SK-N-SH treated with all-trans-retinoic acid at 6 μM for 48 hours (cell line): Measurements from ENCODE around the gene KLHL33.

Source experiments
- ATAC-seq: fragments of 200-7000 bp; cut with Tn5 transposase; 3 replicates; pipeline ENCODE4 v1.9.1; 2020; ENCODE audit warnings: mild to moderate bottlenecking, moderate library complexity
- ARNTL ChIP-seq: fragments of 450-650 bp; formaldehyde crosslinking; IDR thresholded peaks from 2 replicates; pipeline ENCODE4 v1.5.0; 2020; ENCODE audit warnings: low read depth, mild to moderate bottlenecking, moderate library complexity, borderline replicate concordance
- BACH2 ChIP-seq: fragments of 250-450 bp; sonication (Bioruptor Pico); IDR thresholded peaks from 2 replicates; pipeline ENCODE4 v1.9.0; 2021; ENCODE audit warnings: mild to moderate bottlenecking, borderline replicate concordance
- CREB5 ChIP-seq: fragments of 250-450 bp; sonication (Bioruptor Pico); IDR thresholded peaks from 2 replicates; pipeline ENCODE4 v1.5.1; 2020; ENCODE audit warnings: low read depth, mild to moderate bottlenecking, moderate library complexity
- CSDC2 ChIP-seq: fragments of 250-450 bp; sonication (Bioruptor Pico); IDR thresholded peaks from 2 replicates; pipeline ENCODE4 v1.5.0; 2020; ENCODE audit warnings: mild to moderate bottlenecking, moderate library complexity
- CSRNP3 ChIP-seq: fragments of 250-450 bp; sonication (Bioruptor Pico); IDR thresholded peaks from 2 replicates; pipeline ENCODE4 v1.5.1; 2021; ENCODE audit warnings: mild to moderate bottlenecking, moderate library complexity
- ESRRG ChIP-seq: fragments of 250-450 bp; sonication (Bioruptor Pico); IDR thresholded peaks from 2 replicates; pipeline ENCODE4 v1.6.1; 2021; ENCODE audit warnings: mild to moderate bottlenecking
- GLIS3 ChIP-seq: fragments of 250-450 bp; sonication (Bioruptor Pico); IDR thresholded peaks from 2 replicates; pipeline ENCODE4 v1.5.0; 2020; ENCODE audit warnings: mild to moderate bottlenecking, moderate library complexity
- ISL1 ChIP-seq: fragments of 250-450 bp; sonication (Bioruptor Pico); IDR thresholded peaks from 2 replicates; pipeline ENCODE4 v2.1.2; 2022; ENCODE audit warnings: mild to moderate bottlenecking, moderate library complexity
- OSR1 ChIP-seq: fragments of 250-450 bp; sonication (Bioruptor Pico); IDR thresholded peaks from 2 replicates; pipeline ENCODE4 v1.8.0; 2022; ENCODE audit warnings: moderate library complexity, mild to moderate bottlenecking, inconsistent platforms
- PATZ1 ChIP-seq: fragments of 250-450 bp; sonication (Bioruptor Pico); IDR thresholded peaks from 2 replicates; pipeline ENCODE4 v1.8.0; 2020; ENCODE audit warnings: mild to moderate bottlenecking, moderate library complexity, borderline replicate concordance
- POU6F1 ChIP-seq: fragments of 250-450 bp; sonication (Bioruptor Pico); IDR thresholded peaks from 2 replicates; pipeline ENCODE4 v1.8.0; 2021; ENCODE audit warnings: low read depth, mild to moderate bottlenecking, moderate library complexity, borderline replicate concordance
- PPARA ChIP-seq: fragments of 250-450 bp; sonication (Bioruptor Pico); IDR thresholded peaks from 2 replicates; pipeline ENCODE4 v1.5.0; 2020; ENCODE audit warnings: mild to moderate bottlenecking, borderline replicate concordance
- RARB ChIP-seq: fragments of 250-450 bp; sonication (Bioruptor Pico); IDR thresholded peaks from 2 replicates; pipeline ENCODE4 v1.8.0; 2021; ENCODE audit warnings: mild to moderate bottlenecking, moderate library complexity
- SNAI2 ChIP-seq: fragments of 250-450 bp; sonication (Bioruptor Pico); IDR thresholded peaks from 2 replicates; pipeline ENCODE4 v1.5.0; 2020; ENCODE audit warnings: mild to moderate bottlenecking, moderate library complexity
- TCF4 ChIP-seq: fragments of 250-450 bp; sonication (Bioruptor Pico); IDR thresholded peaks from 2 replicates; pipeline ENCODE4 v1.8.0; 2021; ENCODE audit warnings: mild to moderate bottlenecking, moderate library complexity, borderline replicate concordance
- TOX ChIP-seq: fragments of 250-450 bp; sonication (Bioruptor Pico); IDR thresholded peaks from 2 replicates; pipeline ENCODE4 v1.8.0; 2021; ENCODE audit warnings: mild to moderate bottlenecking, moderate library complexity, borderline replicate concordance
- ZC3H10 ChIP-seq: fragments of 250-450 bp; sonication (Bioruptor Pico); IDR thresholded peaks from 2 replicates; pipeline ENCODE4 v1.5.1; 2021; ENCODE audit warnings: mild to moderate bottlenecking, moderate library complexity
- ZFP3 ChIP-seq: fragments of 250-450 bp; sonication (Bioruptor Pico); IDR thresholded peaks from 2 replicates; pipeline ENCODE4 v1.5.0; 2020; ENCODE audit warnings: mild to moderate bottlenecking, moderate library complexity
- ZFP30 ChIP-seq: fragments of 450-650 bp; formaldehyde crosslinking; IDR thresholded peaks from 2 replicates; pipeline ENCODE4 v1.5.0; 2022; ENCODE audit warnings: mild to moderate bottlenecking, moderate library complexity
- ZNF565 ChIP-seq: fragments of 450-650 bp; formaldehyde crosslinking; conservative IDR thresholded peaks from 2 replicates; pipeline ENCODE4 v1.5.0; 2020; ENCODE audit warnings: low read depth, mild to moderate bottlenecking, moderate library complexity
- ZNF70 ChIP-seq: fragments of 450-650 bp; formaldehyde crosslinking; IDR thresholded peaks from 2 replicates; pipeline ENCODE4 v1.5.0; 2020; ENCODE audit warnings: mild to moderate bottlenecking, moderate library complexity
- ZNF8 ChIP-seq: fragments of 450-650 bp; formaldehyde crosslinking; IDR thresholded peaks from 2 replicates; pipeline ENCODE4 v1.5.0; 2020; ENCODE audit warnings: mild to moderate bottlenecking, moderate library complexity
- TF ChIP-seq, protein P1 (sequence below): fragments of 250-450 bp; sonication (Bioruptor Pico); IDR thresholded peaks from 2 replicates; pipeline ENCODE4 v1.5.0; 2020; ENCODE audit warnings: mild to moderate bottlenecking, moderate library complexity

KLHL33 gene

DNA sequence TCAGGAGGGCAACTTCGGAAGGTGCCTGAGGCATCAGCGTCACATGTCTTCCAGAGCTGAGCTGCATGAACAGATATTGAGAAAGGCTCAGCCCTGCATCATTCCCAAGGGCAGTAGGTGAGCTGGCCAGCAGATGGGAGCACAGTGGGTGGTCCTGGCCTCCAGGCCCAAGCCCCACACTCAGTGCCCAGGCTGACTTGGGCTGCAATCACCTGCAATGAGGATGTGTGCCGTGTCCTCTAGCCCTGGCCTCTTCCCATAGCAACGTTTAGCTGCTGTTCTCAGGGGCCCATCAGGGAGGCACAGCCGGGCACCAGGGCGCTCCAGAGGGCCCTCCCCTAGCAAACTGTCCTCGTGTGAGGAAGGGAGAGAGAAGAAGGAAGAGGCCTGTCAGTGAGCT lies 54.6 kb downstream of the KLHL33 start:
- no peak for ATAC-seq
- TF ChIP-seq CSDC2 (no peak), ZNF8 (CRISPR knock-in tag) (no peak)

- TF ChIP-seq GLIS3 (CRISPR knock-in tag) (no peak), ZNF8 (CRISPR knock-in tag) (no peak), TOX (CRISPR knock-in tag) (no peak), CREB5 (CRISPR knock-in tag) (no peak), ZFP30 (no peak), SNAI2 (CRISPR knock-in tag) (no peak), CSDC2 (no peak), RARB (CRISPR knock-in tag) (no peak), PPARA (CRISPR knock-in tag) (no peak), CSRNP3 (CRISPR knock-in tag) (no peak), TCF4 (CRISPR knock-in tag) (no peak)
- TF ChIP-seq, all 23 proteins: peak for 0
- no peak for ATAC-seq
Measured at GRCh38 chr14:20380681-20381080, 55.3 kb downstream of the KLHL33 start.

- no peak for ATAC-seq
- no peak for TF ChIP-seq ZNF565 (CRISPR knock-in tag)
- no peak for TF ChIP-seq GLIS3 (CRISPR knock-in tag)
- TF ChIP-seq ARNTL (CRISPR knock-in tag) = no peak
- no peak for TF ChIP-seq ISL1 (CRISPR knock-in tag)
- TF ChIP-seq ZNF8 (CRISPR knock-in tag) = no peak
- TF ChIP-seq ESRRG = no peak
- TF ChIP-seq, protein P1, sequence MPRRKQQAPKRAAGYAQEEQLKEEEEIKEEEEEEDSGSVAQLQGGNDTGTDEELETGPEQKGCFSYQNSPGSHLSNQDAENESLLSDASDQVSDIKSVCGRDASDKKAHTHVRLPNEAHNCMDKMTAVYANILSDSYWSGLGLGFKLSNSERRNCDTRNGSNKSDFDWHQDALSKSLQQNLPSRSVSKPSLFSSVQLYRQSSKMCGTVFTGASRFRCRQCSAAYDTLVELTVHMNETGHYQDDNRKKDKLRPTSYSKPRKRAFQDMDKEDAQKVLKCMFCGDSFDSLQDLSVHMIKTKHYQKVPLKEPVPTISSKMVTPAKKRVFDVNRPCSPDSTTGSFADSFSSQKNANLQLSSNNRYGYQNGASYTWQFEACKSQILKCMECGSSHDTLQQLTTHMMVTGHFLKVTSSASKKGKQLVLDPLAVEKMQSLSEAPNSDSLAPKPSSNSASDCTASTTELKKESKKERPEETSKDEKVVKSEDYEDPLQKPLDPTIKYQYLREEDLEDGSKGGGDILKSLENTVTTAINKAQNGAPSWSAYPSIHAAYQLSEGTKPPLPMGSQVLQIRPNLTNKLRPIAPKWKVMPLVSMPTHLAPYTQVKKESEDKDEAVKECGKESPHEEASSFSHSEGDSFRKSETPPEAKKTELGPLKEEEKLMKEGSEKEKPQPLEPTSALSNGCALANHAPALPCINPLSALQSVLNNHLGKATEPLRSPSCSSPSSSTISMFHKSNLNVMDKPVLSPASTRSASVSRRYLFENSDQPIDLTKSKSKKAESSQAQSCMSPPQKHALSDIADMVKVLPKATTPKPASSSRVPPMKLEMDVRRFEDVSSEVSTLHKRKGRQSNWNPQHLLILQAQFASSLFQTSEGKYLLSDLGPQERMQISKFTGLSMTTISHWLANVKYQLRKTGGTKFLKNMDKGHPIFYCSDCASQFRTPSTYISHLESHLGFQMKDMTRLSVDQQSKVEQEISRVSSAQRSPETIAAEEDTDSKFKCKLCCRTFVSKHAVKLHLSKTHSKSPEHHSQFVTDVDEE = no peak
- no peak for TF ChIP-seq ZFP3 (CRISPR knock-in tag)
- TF ChIP-seq BACH2 = no peak
- no peak for TF ChIP-seq PPARA (CRISPR knock-in tag)
- no peak for TF ChIP-seq CSRNP3 (CRISPR knock-in tag)
- no peak for TF ChIP-seq RARB (CRISPR knock-in tag)
- no peak for TF ChIP-seq PATZ1 (CRISPR knock-in tag)
- no peak for TF ChIP-seq SNAI2 (CRISPR knock-in tag)
Measured at GRCh38 chr14:20379743-20380142, 56.2 kb downstream of the KLHL33 start.

DNA sequence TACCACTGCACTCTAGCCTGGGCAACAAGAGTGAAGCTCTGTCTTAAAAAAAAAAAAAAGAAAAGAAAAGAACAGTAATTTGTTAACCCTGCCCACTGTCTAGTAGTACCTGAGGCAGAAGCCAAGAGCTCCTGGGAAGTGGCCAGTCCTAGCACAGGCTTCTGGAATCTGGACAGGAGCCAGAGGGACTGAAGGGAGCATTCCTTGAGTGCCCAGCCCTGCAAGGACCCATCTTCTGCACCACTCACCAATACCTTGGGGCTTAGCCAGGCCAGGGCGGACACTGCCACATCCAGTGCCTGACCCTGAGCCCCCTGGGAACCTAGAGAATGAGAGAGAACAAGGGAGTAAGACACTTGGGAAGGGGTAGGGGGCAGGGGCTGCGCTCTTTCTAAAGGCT lies 58.8 kb downstream of the KLHL33 start:
- ATAC-seq = no peak
- TF ChIP-seq GLIS3 (CRISPR knock-in tag) (no peak), ISL1 (CRISPR knock-in tag) (no peak), ZNF70 (CRISPR knock-in tag) (no peak), ZFP30 (no peak), TCF4 (CRISPR knock-in tag) (no peak), TOX (CRISPR knock-in tag) (no peak), OSR1 (CRISPR knock-in tag) (no peak), CREB5 (CRISPR knock-in tag) (no peak), POU6F1 (CRISPR knock-in tag) (no peak), RARB (CRISPR knock-in tag) (no peak), ZC3H10 (CRISPR knock-in tag) (no peak), CSRNP3 (CRISPR knock-in tag) (no peak)
